HEK293T (cell line): ENCODE results near the gene CAMKV.

Experiments used
- CTBP1 ChIP-seq: fragments of 450-650 bp; IDR thresholded peaks from 2 replicates; pipeline ENCODE4 v1.6.1; 2016; ENCODE audit warnings: borderline replicate concordance
- ELF4 ChIP-seq: fragments of 450-650 bp; IDR thresholded peaks from 2 replicates; pipeline ENCODE4 v1.6.1; 2017; ENCODE audit warnings: antibody characterized with exemption
- FOXA1 ChIP-seq: fragments of 450-650 bp; IDR thresholded peaks from 2 replicates; pipeline ENCODE4 v1.6.1; 2016; ENCODE audit warnings: mild to moderate bottlenecking
- FOXK2 ChIP-seq: fragments of 450-650 bp; IDR thresholded peaks from 2 replicates; pipeline ENCODE4 v1.6.1; 2016; ENCODE audit warnings: mild to moderate bottlenecking
- FOXM1 ChIP-seq: fragments of 450-650 bp; IDR thresholded peaks from 2 replicates; pipeline ENCODE4 v1.6.1; 2017; ENCODE audit warnings: mild to moderate bottlenecking, borderline replicate concordance
- HDGF ChIP-seq: fragments of 450-650 bp; IDR thresholded peaks from 2 replicates; pipeline ENCODE4 v1.6.1; 2017; ENCODE audit warnings: antibody characterized with exemption, borderline replicate concordance
- SP1 ChIP-seq: fragments of 450-650 bp; IDR thresholded peaks from 2 replicates; pipeline ENCODE4 v1.6.1; 2017
- SUZ12 ChIP-seq: fragments of 450-650 bp; IDR thresholded peaks from 2 replicates; pipeline ENCODE4 v1.6.1; 2016; ENCODE audit warnings: mild to moderate bottlenecking
- TARDBP ChIP-seq: fragments of 450-650 bp; IDR thresholded peaks from 2 replicates; pipeline ENCODE4 v1.6.1; 2016
- ZNF384 ChIP-seq: fragments of 450-650 bp; IDR thresholded peaks from 2 replicates; pipeline ENCODE4 v1.6.1; 2016

DNA sequence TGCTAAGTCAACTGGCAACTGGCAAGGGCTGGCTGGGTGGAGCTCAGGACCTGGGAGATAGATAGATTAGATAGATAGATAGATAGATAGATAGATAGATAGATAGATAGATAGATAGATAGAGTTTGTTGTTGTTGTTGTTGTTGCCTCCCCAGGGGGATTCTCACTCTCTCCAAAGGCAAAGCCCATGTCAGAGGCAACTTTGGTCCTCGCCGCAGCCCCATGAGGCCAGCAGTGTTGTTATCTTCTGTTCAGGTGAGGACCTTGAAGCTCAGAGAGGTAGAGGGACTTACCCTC, 41.4 kb upstream of the CAMKV start:
- TF ChIP-seq FOXK2 (no peak), FOXA1 (no peak), FOXM1 (no peak), SP1 (no peak), ZNF384 (no peak), CTBP1 (no peak), SUZ12 (no peak), HDGF (no peak), ELF4 (no peak), TARDBP (no peak)
